ENCODE results near the gene OR6B3. TPM values are rescaled to one million over a fixed set of nuclear protein-coding genes. Genes with fewer than 3 reads are reported as not detected.

OR6B3 gene
- total RNA-seq, 1 experiment from 2014 or later: not detected

DNA sequence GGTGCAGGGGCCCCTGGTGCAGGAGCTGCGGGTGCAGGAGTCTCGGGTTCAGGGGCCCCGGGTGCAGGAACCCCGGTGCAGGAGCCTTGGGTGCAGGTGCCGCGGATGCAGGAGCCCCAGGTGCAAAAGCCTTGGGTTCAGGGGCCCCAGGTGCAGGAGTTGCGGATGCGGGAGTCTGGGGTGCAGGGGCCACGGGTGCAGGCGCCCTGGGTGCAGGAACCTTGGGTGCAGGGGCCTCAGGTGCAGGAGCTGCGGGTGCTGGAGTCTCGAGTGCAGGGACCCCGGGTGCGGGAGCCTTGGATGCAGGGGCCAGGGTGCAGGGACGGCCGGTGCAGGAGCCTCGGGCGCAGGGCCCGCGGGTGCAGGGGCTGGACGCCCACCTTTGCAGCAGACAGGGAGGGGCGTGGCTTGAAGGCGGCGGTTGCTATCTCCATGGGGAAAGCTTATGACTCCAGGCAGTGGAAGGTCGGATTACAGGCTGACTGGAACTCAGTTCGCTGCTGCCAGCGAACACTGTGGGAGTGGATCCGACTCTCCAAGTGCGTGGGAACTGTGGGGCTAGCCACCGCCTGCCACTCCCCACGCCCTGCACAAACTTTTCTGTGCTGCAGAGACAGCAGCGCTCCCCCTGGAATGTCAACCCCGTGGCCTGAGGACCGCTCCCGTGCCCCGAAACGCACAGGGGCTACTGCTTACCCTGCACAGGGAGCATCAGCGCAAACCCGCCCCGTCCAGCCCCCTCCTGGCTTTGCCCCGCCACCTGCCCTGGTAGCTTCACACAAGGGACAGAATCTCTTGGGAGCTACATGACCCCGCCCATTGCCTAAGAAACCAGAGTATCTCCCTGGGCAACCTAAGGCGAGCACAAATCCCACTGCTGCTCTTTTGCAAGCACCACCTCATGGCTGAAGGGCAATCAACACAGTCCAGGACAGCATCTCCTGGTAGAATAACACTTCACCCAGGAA, 42.5 kb upstream of the OR6B3 start:
- peaks cover 91% of the 10 kb centered on the region for H3K27me3 ChIP-seq (ENCODE audit: low read length)
- H3K36me3 ChIP-seq (ENCODE audit: low read depth, low read length): no peaks in the 10 kb centered on the region
- no peaks in the 10 kb centered on the region for H3K4me1 ChIP-seq (ENCODE audit: insufficient read depth, low read length)
- CTCF ChIA-PET: no interaction called here
- no peak for DNase-seq
- TF ChIP-seq EZH2 (IDR thresholded peaks at IDR 0.05; ENCODE audit: low read length, unreplicated experiment): no peak
- TF ChIP-seq, protein P1, sequence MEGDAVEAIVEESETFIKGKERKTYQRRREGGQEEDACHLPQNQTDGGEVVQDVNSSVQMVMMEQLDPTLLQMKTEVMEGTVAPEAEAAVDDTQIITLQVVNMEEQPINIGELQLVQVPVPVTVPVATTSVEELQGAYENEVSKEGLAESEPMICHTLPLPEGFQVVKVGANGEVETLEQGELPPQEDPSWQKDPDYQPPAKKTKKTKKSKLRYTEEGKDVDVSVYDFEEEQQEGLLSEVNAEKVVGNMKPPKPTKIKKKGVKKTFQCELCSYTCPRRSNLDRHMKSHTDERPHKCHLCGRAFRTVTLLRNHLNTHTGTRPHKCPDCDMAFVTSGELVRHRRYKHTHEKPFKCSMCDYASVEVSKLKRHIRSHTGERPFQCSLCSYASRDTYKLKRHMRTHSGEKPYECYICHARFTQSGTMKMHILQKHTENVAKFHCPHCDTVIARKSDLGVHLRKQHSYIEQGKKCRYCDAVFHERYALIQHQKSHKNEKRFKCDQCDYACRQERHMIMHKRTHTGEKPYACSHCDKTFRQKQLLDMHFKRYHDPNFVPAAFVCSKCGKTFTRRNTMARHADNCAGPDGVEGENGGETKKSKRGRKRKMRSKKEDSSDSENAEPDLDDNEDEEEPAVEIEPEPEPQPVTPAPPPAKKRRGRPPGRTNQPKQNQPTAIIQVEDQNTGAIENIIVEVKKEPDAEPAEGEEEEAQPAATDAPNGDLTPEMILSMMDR (conservative IDR thresholded peaks at IDR 0.05; ENCODE audit: low read depth, low read length): no peak
- TF ChIP-seq EZH2phosphoT487 (IDR thresholded peaks at IDR 0.05; ENCODE audit: borderline replicate concordance, low read length): no peak
- no peaks in the 10 kb centered on the region for H3K9me2 ChIP-seq (replicated peaks; ENCODE audit: low read length)
- H3F3A ChIP-seq (ENCODE audit: low read length, unreplicated experiment): no peaks in the 10 kb centered on the region
- no peaks in the 10 kb centered on the region for H3K79me2 ChIP-seq (ENCODE audit: low read length)
- H3K27ac ChIP-seq (ENCODE audit: low read length): no peak overlapping the region
- no peak overlapping the region for H3K9ac ChIP-seq (ENCODE audit: low read length)
- POLR2A ChIA-PET (ENCODE audit: unreplicated experiment): interaction anchor here (0.5 kb wide), 1 partner anchor 71 kb away, joined by 6 read pairs; the partner anchor contains the start of gene NDUFA10
- no peak for ATAC-seq
- H3K9me3 ChIP-seq (ENCODE audit: low read length): no peaks in the 10 kb centered on the region
- H3K4me3 ChIP-seq (ENCODE audit: low read length): no peak overlapping the region
- no peak overlapping the region for H3K4me2 ChIP-seq (ENCODE audit: low read length)
- intact Hi-C loops (cut with micrococcal nuclease): no loop called here
- no peaks in the 10 kb centered on the region for H4K20me1 ChIP-seq (ENCODE audit: low read length)
- H2AFZ ChIP-seq (ENCODE audit: low read length): no peak overlapping the region
- BruUV-seq (replicated peaks): no TSS peak

DNA sequence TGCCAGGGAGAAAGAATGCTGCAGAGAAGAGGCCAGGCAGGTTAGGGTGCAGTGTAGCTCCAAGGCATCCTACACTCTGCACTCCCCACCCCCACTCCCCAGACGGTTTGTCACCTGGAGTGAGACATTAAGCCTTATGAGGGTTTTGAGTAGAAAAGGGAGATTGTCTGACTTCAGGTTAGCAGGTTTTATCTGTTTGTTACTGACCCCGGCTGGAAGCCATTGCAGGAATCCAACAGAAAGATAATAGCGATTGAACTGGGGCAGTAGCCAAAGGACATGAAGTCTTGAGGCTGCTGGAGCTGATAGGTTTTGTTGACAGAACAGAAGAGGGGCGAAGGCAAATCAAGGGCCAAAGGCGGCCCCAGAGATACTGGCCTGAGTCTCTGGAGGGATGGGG, 36.0 kb upstream of the OR6B3 start:
- H3K9me3 ChIP-seq (ENCODE audit: low read length): no peaks in the 10 kb centered on the region
- ATAC-seq (no peak), DNase-seq (no peak)
- no peaks in the 10 kb centered on the region for H4K20me1 ChIP-seq (ENCODE audit: low read length)
- H2AFZ ChIP-seq (ENCODE audit: low read length): no peak overlapping the region
- H3K27me3 ChIP-seq (ENCODE audit: low read length): peaks cover 63% of the 10 kb centered on the region
- no TSS peak for BruUV-seq (replicated peaks)
- no peaks in the 10 kb centered on the region for H3K36me3 ChIP-seq (ENCODE audit: low read depth, low read length)
- H3K79me2 ChIP-seq (ENCODE audit: low read length): no peaks in the 10 kb centered on the region
- intact Hi-C loops (cut with micrococcal nuclease): no loop called here
- H3K9ac ChIP-seq (ENCODE audit: low read length): no peak overlapping the region
- no peak overlapping the region for H3K4me2 ChIP-seq (ENCODE audit: low read length)
- no peaks in the 10 kb centered on the region for H3F3A ChIP-seq (ENCODE audit: low read length, unreplicated experiment)
- no peaks in the 10 kb centered on the region for H3K9me2 ChIP-seq (replicated peaks; ENCODE audit: low read length)
- no peak for TF ChIP-seq EZH2 (IDR thresholded peaks at IDR 0.05; ENCODE audit: low read length, unreplicated experiment)
- TF ChIP-seq, protein P1 (conservative IDR thresholded peaks at IDR 0.05; ENCODE audit: low read depth, low read length): no peak
- TF ChIP-seq EZH2phosphoT487 (IDR thresholded peaks at IDR 0.05; ENCODE audit: borderline replicate concordance, low read length): no peak
- POLR2A ChIA-PET (ENCODE audit: unreplicated experiment): no interaction called here
- H3K4me1 ChIP-seq (ENCODE audit: insufficient read depth, low read length): no peaks in the 10 kb centered on the region
- H3K4me3 ChIP-seq (ENCODE audit: low read length): no peak overlapping the region
- no peak overlapping the region for H3K27ac ChIP-seq (ENCODE audit: low read length)
- CTCF ChIA-PET: no interaction called here

DNA sequence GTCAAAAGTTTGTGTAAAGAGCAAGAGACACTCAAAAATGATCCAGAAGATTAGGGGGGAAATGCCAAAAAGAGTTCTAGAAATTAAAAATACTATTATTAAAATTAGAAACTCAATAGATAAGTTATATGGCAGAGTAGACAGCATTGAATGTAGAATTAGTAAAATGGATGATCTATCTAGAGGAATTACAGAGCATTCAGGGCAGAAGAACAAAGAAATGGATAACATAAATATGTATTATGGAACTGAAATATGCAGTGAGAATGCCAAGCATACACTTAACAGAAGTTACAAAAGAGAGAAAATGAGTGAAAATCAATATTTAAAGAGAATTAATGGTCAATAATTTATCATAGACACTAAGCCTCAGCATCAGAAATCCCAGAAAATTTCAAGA, 33.2 kb upstream of the OR6B3 start:
- Histone ChIP-seq H3K9ac (ENCODE audit: low read length) (no peak overlapping the region), H3K4me1 (ENCODE audit: insufficient read depth, low read length) (no peaks in the 10 kb centered on the region), H4K20me1 (ENCODE audit: low read length) (no peaks in the 10 kb centered on the region), H3K9me2 (replicated peaks; ENCODE audit: low read length) (no peaks in the 10 kb centered on the region), H3K27ac (ENCODE audit: low read length) (no peak overlapping the region), H3K9me3 (ENCODE audit: low read length) (no peaks in the 10 kb centered on the region), H3K79me2 (ENCODE audit: low read length) (no peaks in the 10 kb centered on the region), H3K4me3 (ENCODE audit: low read length) (no peak overlapping the region), H2AFZ (ENCODE audit: low read length) (no peak overlapping the region), H3K36me3 (ENCODE audit: low read depth, low read length) (no peaks in the 10 kb centered on the region), H3K27me3 (ENCODE audit: low read length) (peaks cover 63% of the 10 kb centered on the region), H3K4me2 (ENCODE audit: low read length) (no peak overlapping the region), H3F3A (ENCODE audit: low read length, unreplicated experiment) (no peaks in the 10 kb centered on the region)
- TF ChIP-seq EZH2phosphoT487 (IDR thresholded peaks at IDR 0.05; ENCODE audit: borderline replicate concordance, low read length) (no peak), EZH2 (IDR thresholded peaks at IDR 0.05; ENCODE audit: low read length, unreplicated experiment) (no peak)
- TF ChIP-seq, protein P1 (conservative IDR thresholded peaks at IDR 0.05; ENCODE audit: low read depth, low read length): no peak
- DNase-seq (no peak), ATAC-seq (no peak)
- POLR2A ChIA-PET (ENCODE audit: unreplicated experiment): no interaction called here
- BruUV-seq (replicated peaks): no TSS peak
- intact Hi-C loops (cut with micrococcal nuclease): no loop called here
- CTCF ChIA-PET: no interaction called here
